K562 (cell line): ENCODE data around the gene ZNF529. TPM values are rescaled to one million over a fixed set of nuclear protein-coding genes. Genes with fewer than 3 reads are reported as not detected.

Source experiments
- C11orf30 ChIP-seq: fragments of 450-650 bp; IDR thresholded peaks from 2 replicates; pipeline ENCODE4 v1.6.1; 2016; ENCODE audit warnings: low read depth, mild to moderate bottlenecking
- HMGXB4 ChIP-seq: sonication (generic); formaldehyde crosslinking; IDR thresholded peaks from 2 replicates; pipeline ENCODE4 v1.8.1; 2023; ENCODE audit warnings: mild to moderate bottlenecking, missing genetic modification reagents
- MGA ChIP-seq: fragments of 450-650 bp; IDR thresholded peaks from 2 replicates; pipeline ENCODE4 v1.6.1; 2016; ENCODE audit warnings: mild to moderate bottlenecking, moderate library complexity
- SP2 ChIP-seq: IDR thresholded peaks from 2 replicates; pipeline ENCODE4 v1.6.1; 2011; ENCODE audit warnings: mild to moderate bottlenecking, low read depth, low read length, moderate library complexity; ENCODE audit not compliant: poor library complexity, severe bottlenecking; ENCODE audit errors: extremely low read depth
- ZNF518B ChIP-seq: fragments of 250-450 bp; sonication (Bioruptor Pico); IDR thresholded peaks from 2 replicates; pipeline ENCODE4 v1.5.0; 2021; ENCODE audit warnings: mild to moderate bottlenecking, moderate library complexity
- polyA plus RNA-seq, 8 experiments: library from polyadenylated mRNA; depleted of rRNA in 4 of 8; stranded (reverse) in 5 of 8; unstranded in 3 of 8; fragments of >200 nt; fragmentation: Nextera tagmentation in 2 of 8; fragmentation: Illumina TruSeq in 1 of 8; extraction: Ambion mirVana in 2 of 8; extraction: Trizol in 1 of 8; gene quantifications; 2 replicates each; pipeline versions ENCODE4 v1.2.1 to v1.2.3, GENCODE V29; 2011 to 2014; ENCODE audit warnings: inconsistent platforms in 1 of 8, missing spikeins in 1 of 8
- total RNA-seq, 7 experiments: library from RNA; depleted of rRNA in 6 of 7; stranded (reverse); fragments of >200 nt in 6 of 7; fragmentation: Illumina TruSeq in 2 of 7; extraction: Trizol in 2 of 7; gene quantifications; 2 replicates each; pipeline versions ENCODE4 v1.2.1 to v1.2.3, GENCODE V29; 2011 to 2021; ENCODE audit warnings: low replicate concordance in 1 of 7
- TF ChIP-seq, protein P1 (sequence below), 2 experiments: IDR thresholded peaks; 2 replicates each; pipeline ENCODE4 v1.6.1; 2011; ENCODE audit warnings: borderline replicate concordance in 1 of 2, control low read depth in 1 of 2, low read depth in 1 of 2, low read length in 1 of 2, mild to moderate bottlenecking in 1 of 2, mixed read lengths in 1 of 2, moderate library complexity in 1 of 2; ENCODE audit not compliant: insufficient read depth in 1 of 2, insufficient read length in 1 of 2, poor library complexity in 1 of 2, severe bottlenecking in 1 of 2; ENCODE audit errors: extremely low read depth in 1 of 2

The ZNF529 gene
- total and polyA plus RNA-seq, 9 of the 15 experiments (the other 6 are each of a cell fraction or from before 2014, with no cell fraction given), result 2.4 to 12.6 (median 6.3) TPM

DNA sequence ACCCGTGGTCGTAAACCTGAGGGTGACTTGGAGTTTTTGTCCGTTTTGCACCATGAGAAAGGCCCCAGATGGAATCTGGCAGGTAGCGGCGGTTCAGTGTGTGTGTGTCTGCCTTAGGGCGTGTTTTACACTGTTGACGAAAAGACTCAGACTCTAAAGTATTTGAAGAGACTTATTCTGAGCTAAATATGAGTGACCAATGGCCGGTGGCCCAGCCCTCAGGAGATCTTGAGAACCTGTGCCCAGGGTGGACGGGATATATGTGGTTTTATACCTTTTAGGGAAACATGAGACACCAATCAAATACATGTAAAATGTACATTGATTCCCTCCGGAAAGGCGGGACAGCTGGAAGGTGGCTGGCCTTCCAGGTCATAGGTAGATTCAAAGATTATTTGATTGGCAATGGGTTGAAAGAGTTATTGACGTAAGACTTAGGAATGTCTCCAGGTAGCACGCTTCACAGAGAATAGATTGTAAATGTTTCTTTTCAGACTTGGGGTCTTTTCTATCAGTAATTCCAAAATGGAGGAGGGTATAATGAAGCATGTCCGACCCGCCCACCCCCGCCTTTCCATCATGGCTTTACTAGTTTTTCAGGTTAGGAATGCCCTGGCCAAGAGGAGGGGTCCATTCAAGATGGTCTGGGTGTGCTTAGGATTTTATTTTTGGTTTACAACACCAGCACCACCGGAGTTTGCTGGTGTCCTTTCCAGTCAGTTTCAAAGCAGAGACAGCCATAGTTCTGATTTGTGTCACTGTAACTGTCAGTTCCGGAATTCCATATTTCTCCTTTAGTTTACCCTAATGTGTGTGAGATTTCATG is 1.0 kb upstream of the ZNF529 start (continued):
- TF ChIP-seq MGA (0 out of 2 replicates have a peak, but pooled peaks have one; percentile 9), C11orf30 (no peak), ZNF518B (CRISPR knock-in tag) (no peak), SP2 (no peak), HMGXB4 (CRISPR knock-in tag) (no peak)
- TF ChIP-seq, protein P1, sequence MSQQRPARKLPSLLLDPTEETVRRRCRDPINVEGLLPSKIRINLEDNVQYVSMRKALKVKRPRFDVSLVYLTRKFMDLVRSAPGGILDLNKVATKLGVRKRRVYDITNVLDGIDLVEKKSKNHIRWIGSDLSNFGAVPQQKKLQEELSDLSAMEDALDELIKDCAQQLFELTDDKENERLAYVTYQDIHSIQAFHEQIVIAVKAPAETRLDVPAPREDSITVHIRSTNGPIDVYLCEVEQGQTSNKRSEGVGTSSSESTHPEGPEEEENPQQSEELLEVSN (IDR thresholded peaks at IDR 0.05; ENCODE audit: borderline replicate concordance in 1 of 2, extremely low read depth in 1 of 2, insufficient read depth in 1 of 2, insufficient read length in 1 of 2, low read depth in 1 of 2, low read length in 1 of 2, poor library complexity in 1 of 2, severe bottlenecking in 1 of 2), result no peak
